GM10248 (cell line): ENCODE results near the gene ATP2B2.

Source experiments
- CTCF ChIA-PET: fragments of 300-600 bp; sonication (Branson Sonifier 250); formaldehyde crosslinking; extraction: SDS; loops from one replicate; lab custom pipeline; 2021; ENCODE audit warnings: antibody characterized with exemption; lab: Yijun Ruan, JAX
- POLR2A ChIA-PET: fragments of 350-650 bp; sonication (Branson Sonifier 250); formaldehyde crosslinking; extraction: SDS; loops from one replicate; lab custom pipeline; 2020; ENCODE audit warnings: antibody characterized with exemption; lab: Yijun Ruan, JAX
- DNase-seq: peaks from one replicate; pipeline ENCODE4 v3.0.0; 2012; ENCODE audit errors: extremely low spot score
- TF ChIP-seq, protein P1 (sequence below): IDR thresholded peaks from 2 replicates; pipeline ENCODE4 v1.5.1; 2012; ENCODE audit warnings: mild to moderate bottlenecking, low read depth; ENCODE audit errors: extremely low read depth, missing control alignments, control extremely low read depth

Gene ATP2B2

DNA sequence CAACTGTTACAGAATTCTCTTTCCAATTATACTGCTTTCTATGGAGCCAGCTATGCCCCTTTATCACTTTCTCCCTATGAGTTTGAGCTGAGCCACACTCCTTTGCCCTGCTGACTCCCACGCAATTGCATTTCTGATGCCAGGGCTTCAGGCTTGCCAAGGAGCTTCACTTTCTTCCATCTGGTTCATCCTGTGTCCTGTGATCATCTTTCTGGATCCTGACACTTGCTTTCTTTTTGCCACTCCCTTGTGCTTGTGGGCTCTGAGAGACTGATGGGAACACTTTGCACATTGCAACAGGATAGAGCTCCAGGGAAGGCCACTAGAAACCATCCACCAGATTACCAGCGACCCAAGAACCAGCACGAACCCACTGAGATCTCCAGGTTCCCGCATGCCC, 107.5 kb downstream of the ATP2B2 start:
- ChIA-PET CTCF (no interaction called here), POLR2A (no interaction called here)
- TF ChIP-seq, protein P1, sequence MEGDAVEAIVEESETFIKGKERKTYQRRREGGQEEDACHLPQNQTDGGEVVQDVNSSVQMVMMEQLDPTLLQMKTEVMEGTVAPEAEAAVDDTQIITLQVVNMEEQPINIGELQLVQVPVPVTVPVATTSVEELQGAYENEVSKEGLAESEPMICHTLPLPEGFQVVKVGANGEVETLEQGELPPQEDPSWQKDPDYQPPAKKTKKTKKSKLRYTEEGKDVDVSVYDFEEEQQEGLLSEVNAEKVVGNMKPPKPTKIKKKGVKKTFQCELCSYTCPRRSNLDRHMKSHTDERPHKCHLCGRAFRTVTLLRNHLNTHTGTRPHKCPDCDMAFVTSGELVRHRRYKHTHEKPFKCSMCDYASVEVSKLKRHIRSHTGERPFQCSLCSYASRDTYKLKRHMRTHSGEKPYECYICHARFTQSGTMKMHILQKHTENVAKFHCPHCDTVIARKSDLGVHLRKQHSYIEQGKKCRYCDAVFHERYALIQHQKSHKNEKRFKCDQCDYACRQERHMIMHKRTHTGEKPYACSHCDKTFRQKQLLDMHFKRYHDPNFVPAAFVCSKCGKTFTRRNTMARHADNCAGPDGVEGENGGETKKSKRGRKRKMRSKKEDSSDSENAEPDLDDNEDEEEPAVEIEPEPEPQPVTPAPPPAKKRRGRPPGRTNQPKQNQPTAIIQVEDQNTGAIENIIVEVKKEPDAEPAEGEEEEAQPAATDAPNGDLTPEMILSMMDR = no peak
- no peak for DNase-seq

DNA sequence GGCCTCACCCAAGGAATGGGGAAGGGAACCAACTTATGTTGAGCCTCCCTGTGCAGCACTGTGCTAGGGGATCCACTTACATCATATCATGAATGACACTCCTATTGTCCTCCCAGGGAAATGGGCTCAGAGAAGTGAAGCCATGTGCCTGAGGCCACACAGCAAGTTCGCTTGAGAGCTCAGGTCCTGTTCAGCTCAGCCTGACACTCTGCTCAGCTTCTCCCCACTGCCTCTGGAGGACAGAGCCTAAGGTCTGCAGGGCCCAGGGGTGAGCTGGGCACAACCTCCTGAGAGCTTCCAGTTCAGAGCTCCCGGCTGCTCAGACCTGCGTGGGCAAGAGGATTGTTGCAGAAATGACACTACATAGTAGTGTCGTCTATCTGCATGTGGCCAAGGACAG, 108.5 kb downstream of the ATP2B2 start:
- no peak for DNase-seq
- POLR2A ChIA-PET = no interaction called here
- CTCF ChIA-PET = no interaction called here
- TF ChIP-seq, protein P1 = no peak

- TF ChIP-seq, protein P1 = no peak
- ChIA-PET POLR2A (no interaction called here), CTCF (no interaction called here)
- DNase-seq = no peak
Measured at GRCh38 chr3:10396083-10396482, 109.3 kb downstream of the ATP2B2 start.

GRCh38 chr3:10395671-10396070, 109.7 kb downstream of the ATP2B2 start:
- DNase-seq = no peak
- TF ChIP-seq, protein P1 = no peak
- ChIA-PET CTCF (no interaction called here), POLR2A (no interaction called here)

GRCh38 chr3:10395196-10395595, 110.2 kb downstream of the ATP2B2 start:
- DNase-seq = no peak
- TF ChIP-seq, protein P1 = no peak
- CTCF ChIA-PET = no interaction called here
- POLR2A ChIA-PET = no interaction called here

GRCh38 chr3:10394491-10395025, 110.8 kb downstream of the ATP2B2 start:
- TF ChIP-seq, protein P1 = no peak
- ChIA-PET CTCF (no interaction called here), POLR2A (no interaction called here)
- DNase-seq = no peak

- TF ChIP-seq, protein P1 = no peak
- ChIA-PET CTCF (no interaction called here), POLR2A (no interaction called here)
Measured at GRCh38 chr3:10393514-10393913, 111.9 kb downstream of the ATP2B2 start.

More at GRCh38 chr3:10393514-10393913, 111.9 kb downstream of the ATP2B2 start:
- DNase-seq = no peak
